SIG-M5 (cell line): ENCODE data around the gene CGRRF1.

Source experiments
- DNase-seq: peaks from one replicate; lab custom pipeline; 2025; lab: John Stamatoyannopoulos, UW

Gene CGRRF1

DNA sequence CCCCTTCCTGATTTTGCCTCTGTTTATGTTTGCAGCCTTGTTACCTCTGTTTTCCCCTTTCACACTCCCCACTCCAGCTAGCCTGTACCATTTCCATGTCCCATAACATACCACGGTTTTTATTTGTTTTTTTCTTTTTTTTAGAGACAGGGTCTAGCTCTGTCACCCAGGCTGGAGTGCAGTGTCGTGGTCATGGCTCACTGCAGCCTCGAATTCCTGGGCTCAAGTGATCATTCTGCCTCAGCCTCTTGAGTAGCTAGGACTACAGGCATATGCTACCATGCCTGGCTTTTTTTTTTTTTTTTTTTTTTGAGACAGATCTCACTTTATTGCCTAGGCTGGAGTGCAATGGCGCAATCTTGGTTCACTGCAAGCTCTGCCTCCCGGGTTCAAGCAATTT lies 38.8 kb downstream of the CGRRF1 start:
- no peak for DNase-seq

DNA sequence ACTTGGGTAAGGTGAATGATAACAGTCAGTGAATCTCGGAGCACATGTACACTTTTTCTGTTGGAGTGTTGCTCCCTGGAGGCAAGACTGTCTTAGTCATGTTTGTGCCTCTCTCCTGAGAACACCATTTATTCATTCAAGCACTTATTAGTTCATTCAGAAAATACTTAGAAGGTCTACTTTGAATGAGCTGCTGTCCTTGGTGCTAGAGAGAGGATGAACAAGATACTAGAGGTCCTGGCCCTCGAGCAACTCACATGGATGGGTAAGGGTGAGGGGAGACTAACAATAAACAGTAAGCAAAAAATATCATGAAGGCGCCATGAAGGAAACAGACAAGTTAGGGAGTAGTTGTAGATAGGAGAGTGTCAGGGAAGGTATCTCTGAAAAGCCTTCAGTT lies 40.2 kb downstream of the CGRRF1 start:
- no peak for DNase-seq

DNA sequence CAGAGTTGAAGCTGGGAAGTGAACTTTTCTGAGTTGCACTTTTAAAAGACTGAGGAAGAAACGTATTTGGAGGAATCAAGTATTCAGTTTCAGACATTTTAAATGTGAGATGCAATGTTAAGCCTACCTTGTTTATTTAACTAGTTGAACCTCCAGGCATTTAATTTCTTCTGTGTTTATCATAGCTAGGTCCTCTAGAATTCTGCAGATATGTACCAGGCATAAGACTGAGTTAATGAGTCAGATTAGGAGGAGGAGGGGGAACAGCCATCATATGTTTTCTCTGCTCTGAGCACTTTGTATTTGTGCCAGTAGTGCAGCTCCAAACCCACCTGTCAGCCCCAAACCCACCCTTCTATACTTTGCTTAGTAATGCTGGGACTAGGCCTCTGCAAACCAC lies 40.8 kb downstream of the CGRRF1 start:
- no peak for DNase-seq

DNA sequence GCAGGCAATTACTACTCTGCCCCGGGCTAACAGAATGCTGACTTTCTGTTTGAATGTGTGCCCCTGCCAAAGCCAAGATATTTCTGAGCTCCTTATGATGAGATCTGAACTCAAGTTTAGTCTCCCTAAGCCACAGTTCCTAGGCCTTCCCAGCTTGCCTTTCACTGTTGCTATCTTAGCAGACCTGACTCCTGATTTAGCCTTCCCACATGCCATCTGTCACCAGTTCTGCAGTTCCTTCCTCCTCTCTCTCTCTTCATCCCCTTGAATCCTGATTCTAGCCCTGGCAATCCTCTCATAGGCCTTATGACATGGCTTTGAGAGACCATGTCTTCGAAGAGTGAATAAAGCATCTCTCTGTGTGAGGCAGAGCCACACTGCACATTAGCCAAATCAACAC lies 44.7 kb downstream of the CGRRF1 start:
- no peak for DNase-seq

DNA sequence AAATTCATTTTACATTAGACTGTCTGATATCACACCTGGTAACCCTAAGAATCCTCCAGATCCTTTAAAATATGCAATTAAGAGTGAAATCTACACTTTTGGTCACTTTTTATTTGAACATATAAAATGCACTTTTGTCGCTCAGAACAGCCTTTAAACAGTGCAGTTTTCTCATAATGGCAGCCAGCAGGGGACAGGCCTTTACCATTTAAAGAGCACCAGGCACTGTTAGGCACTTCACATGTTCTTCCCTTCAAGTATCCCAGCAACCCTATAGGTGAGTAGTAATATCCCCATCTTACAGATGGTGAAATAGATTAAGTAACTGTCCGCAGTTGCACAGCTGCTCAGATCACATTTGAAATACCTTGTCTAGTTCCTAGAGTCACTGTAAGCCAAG lies 45.9 kb downstream of the CGRRF1 start:
- no peak for DNase-seq

DNA sequence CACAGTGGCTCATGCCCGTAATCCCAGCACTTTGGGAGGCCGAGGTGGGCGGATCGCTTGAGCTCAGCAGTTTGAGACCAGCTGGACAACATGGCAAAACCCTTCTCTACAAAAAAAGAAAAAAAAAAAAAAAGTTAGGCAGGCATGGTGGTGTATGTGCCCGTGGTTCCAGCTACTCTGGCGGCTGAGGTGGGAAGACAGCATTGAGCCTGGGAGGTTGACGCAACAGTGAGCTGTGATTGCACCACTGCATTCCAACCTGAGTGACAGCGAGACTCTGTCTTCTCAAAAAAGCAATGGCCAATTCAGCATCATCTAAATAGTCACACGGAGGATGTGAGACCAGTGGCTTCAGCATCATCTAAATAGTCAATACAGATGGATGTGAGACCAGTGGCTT lies 46.8 kb downstream of the CGRRF1 start:
- DNase-seq = no peak

DNA sequence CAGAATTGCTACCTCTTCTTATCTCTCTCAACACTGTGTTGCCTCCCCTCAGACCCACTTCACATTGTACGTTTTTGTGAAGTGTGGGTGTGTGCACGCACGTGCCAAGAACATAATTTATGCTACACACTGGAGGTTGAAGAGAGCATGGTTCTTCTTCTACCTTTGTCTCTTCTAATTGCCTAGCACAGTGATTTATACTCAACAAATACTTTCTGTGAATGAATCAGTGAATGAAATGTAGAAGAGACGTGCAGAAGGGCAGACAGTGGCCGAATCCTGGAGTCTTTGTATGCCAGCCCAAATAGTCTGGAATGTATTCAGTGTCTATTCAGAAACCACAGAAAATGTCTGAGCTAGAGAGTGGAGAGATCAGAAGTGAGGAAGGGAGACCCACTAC lies 52.6 kb downstream of the CGRRF1 start:
- no peak for DNase-seq

DNA sequence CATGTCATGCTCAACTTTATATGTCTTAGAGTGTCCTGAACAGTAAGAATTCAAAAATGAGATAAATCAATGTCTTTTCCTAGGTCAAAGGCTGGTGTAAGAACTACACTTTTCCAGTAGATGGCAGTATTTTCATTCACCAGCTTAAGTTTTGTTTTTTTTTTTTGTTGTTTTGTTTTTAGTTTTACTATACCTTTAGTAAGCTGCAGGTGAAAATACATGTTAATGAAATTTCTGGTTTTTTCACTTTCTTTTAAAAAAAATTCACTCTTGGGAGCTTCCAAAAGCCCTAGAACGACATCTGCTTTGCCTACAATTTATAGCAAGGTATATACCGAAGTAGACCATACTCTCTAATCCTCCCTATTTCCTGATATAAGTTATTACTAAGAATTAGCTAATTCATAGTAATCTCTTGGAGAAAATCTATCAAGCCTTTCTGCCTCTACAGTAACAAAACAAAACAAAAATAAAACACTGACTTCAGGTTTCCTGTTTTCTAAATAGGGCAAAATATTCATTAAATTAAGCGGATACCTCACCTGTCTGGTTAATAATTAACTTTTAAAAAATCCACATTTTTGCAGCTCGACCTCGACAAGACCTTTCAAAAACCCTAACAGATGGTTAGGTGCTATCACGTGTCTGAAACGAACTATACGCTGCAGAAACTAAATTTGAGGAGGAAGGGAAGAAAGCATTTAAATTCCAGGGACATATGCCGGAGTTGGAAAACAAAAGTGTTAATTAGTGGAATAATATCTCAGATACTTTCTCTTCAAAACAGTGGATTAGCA lies 54.6 kb downstream of the CGRRF1 start:
- DNase-seq = no peak

DNA sequence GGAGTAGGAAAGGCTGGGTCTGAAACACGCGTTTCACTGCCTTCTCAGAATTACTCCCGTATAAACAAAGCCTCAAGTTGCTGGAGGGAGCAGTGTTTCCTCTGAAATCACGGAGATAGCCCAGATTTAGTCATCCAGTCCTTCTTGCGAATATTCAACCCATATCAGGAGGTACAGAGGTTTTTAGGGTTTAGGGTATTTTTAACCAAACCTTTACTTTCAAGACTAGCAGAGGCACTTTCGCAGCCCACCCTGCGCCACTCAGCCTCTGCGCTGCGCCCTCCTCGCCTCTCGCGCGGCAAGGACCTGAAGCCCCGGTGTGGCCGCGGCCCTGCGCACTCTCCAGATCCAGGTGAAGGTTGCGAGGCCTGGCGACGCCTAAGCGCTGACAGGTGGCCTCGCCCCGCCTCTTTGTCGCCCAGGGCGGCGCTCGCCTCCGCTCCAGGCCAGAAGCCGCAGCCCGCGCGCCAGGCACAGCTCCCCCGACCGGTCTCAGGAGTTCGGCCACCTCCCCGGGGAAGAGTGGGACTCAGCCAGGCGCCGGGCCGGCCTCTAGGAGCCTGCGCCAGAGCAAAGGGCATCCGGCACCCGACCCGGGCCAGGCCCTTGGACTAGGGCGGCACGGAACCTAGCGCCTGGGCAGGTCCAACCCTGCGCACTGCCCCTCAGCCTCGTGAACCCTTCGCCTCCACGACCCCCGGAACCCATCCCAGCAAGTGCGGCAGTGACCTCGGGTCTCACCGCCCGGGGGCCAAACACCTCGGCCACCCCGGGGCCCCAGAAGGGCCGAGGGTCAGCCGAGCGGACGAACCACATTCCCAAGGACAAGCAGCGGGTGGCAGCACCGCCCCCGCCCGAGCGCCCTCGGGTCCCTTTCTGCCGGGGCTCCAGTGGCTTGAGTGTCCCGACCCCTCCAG lies 55.4 kb downstream of the CGRRF1 start:
- no peak for DNase-seq

DNA sequence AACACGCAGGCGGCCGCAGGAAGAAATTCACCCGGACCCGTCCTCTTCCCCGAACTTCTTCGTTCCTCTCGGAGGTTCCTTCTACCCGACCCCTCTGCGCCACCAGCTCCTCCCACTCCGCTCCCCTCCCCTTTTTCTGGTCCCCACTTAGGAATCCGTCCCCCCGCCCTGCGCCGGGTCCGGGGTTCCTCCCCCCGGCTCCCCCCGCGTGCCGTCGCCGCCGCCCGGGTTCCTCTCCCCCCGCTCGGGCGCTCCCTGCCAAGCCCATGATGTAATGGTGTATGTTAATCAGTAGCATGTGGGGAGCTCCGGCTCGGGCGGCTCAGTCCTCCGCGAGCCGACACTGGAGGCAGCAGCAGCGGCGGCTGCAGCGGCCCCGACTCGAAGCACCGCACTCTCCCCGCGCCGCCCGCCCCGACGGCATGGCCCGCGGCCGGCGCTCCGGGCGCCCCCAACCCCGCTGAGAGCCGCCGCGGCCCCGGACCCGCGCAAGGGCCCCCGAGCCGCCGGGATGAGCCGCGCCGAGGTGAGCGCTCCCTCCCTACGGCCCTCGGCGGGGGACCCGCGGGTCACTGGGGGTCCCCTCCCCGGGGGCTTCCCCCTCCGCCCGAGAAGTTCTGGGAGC lies 56.2 kb downstream of the CGRRF1 start:
- DNase-seq = no peak

DNA sequence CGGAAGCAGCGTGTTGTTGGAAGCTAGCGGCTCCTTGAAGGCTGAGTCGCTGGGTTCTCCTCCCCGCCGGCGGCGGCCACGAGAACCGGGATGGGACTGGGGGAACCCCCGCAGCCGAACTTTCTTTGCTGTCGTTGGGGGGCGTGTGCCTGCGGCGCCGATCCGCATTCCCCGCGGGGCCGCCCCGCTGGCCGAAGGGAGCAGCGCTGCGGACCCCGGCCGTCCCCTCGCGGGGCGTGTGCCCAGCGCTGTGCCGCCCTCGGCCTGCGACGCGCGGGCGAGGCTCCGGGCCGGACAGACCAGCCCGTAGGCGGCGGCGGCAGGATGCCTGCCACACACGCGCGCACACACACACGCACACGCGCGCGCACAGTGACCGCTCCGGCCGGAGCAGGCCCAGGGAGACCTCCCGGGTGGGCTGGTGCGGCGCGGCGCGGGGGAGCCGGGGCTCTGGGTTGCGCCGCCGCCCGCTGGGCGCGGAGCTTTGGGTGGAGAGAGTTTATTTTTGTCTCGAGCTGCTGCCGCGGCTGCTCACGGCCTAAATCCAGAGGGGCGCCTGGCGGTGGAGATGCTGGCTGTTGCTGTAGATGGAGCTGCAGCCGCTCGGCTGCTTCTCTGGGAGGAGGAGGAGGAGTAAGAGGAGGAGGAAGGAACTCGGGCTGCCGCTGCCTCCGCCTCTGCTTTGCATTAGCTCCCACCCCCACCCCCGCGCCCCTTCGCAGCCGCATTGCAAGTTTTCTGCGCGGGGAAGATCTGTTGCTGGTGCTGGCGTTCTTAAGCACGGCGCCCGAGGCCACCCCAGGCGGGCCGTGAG lies 56.9 kb downstream of the CGRRF1 start, which contains the start of gene SAMD4A:
SAMD4A (plus strand) TSS at position 719 of the 814 bp plus-strand sequence. CDS start 789 bp downstream, outside the sequence.
- DNase-seq = no peak

DNA sequence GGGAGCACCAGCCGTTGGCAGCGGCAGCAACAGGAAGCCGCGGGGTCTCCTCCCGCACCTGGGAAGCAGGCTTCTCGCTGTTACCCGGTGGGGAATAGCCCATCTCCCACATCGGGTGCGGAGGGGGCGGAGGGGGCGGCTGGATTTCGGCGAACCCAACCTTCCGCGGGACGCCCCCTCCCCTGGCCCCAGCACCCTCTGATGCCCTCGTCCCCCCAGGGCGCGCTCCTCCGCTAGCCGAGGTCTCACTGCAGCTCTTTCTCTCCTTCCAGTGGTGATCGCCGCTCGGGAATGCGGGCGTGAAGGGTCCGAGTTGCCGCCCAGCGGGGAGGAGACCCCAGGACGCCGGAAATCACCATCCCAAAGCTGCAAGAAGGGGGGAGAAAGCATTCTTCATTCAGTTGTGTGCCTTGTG lies 57.5 kb downstream of the CGRRF1 start:
- no peak for DNase-seq

DNA sequence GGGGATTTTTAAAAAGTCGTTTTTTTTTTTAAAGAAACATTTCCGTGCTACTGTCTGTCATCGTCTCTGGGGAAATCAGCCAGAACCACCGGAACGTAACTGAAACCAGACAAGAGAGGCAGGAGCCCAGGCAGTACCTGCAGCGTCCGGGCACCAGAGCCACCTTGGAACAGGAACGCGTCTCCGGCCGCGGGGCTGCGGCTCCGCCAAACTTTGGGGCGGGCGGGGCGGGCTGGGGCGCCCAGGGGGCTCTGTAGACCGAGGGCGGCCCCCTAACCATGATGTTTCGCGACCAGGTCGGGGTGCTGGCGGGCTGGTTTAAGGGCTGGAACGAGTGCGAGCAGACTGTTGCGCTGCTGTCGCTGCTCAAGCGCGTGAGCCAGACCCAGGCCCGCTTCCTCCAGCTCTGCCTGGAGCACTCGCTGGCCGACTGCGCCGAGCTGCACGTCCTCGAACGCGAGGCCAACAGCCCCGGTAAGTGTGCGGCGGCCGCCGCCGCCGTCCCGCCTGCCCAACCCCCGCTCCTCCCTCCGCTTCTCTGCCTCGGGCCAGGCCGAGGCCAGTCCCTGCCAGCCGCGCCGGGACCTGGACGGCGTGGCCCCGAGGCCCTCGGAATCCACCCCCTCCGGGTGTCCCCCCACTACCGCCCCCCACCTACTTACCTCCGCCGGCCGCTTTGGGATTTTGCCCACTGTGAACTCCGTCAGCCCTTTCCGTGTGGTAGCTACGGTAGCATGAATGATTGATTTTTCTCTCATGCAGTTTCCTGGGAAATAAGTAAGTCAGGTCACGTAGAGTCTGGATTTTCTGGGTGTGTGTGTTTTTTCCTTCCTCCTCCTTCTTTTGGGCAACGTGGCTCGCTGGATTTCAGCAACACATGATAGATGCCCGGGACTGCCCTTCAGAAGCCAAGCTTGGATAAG lies 58.2 kb downstream of the CGRRF1 start:
- no peak for DNase-seq

DNA sequence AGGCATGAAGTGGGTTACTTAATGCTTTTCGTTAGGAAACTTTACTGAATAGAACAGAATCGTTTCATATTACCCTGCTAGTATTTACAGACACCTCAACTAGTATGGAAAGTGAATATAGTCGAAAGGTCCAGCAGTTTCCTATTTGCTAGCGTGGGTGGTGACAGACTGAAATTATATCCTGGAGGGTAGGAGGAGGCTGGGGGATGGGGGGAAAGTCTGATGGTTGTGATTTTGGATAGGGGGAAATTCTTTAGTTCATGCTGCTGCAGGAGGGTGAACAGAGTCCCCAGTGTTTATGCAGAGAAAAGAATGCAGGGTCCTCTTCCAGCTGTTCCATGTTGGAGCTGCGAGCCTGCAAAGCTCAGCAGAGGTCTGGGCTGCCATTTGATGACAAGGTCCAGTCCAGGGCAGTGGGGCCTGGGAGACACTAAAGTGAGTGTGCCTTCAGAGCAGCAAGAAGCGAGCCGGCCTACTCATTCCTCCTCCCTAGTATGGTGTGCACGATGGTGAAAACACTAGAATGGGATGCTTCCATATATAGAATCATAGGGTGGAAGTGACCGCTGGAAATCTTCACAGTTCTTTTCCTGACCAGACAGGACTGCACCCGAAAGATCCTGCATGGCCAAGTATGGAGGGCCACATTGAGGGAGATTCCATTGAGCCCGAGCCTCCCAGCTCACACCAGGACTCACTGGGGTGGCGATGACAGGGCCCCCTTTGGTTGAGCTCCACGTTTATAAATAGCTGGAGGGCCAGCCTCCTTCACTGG lies 59.3 kb downstream of the CGRRF1 start:
- DNase-seq = no peak

DNA sequence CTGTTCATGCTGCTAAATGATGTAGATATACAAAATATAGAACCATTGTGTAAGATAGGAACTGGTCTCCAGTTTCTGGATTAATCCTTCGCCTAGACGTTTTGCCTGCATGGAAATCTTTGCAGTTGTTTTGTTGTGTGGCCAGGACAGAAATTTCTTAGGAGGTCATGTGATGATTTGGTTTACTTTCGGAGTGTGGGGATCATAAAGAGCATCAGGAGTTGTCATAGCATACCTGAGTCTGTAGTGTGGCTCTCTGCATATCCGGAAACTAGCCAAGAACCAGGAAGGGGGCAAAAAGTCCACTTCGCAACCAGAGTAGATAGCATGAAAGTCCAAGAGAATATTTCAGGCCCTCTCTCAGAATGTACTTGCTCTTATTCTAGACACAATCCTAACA lies 60.3 kb downstream of the CGRRF1 start:
- no peak for DNase-seq

DNA sequence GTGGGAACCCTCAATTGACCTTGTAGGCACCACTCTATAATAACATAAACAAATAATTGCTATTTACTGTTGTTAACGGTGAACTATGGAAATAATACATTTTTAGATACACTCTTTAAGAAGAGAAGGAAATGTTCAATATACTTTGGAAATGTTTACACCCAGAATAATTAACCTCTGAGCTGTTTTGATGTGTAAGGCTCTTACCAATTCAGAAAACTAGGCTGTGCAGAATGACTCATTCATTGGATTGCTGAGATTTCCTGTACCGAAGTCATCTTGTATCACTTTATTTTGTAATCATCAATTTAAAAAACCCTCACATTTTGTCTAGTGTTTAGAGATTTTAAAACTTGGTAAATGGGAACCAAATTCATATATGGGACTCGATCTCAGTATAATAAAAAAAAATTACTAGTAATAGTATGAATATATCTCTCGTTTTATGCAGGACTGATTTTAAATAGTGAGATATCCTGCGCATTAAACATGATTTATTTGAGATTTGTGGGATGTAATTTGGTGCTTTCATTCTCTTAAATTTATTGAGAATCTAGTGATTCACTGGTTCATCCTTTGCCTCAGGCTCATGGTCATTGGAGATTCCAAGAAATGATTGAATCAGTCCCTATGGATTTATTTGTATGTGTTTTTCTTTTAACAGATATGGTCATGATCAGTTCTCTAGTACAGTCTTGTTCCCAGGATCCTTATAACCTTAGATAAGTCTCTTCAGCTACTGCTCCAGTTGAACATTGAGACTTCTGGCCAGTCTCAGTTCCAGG lies 61.1 kb downstream of the CGRRF1 start:
- DNase-seq = no peak

DNA sequence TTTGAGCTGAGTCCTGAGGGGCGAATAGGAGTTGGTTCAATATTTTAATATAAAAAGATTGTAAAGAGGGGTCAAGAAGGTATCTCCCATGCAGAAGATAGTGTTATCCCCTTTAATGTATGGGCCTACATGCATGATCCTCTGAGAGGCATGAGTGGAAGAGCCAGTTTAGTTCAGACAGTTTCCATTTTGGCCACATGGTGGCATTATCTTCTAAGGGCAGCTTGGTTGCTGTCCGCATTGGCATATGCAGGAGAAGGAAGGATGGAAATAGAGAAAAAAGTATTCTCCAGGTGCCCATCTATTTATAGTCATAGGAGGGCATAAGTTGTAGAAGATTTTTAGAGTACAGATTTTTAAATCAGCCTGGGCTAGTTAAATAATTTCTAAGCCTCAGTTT lies 62.6 kb downstream of the CGRRF1 start:
- DNase-seq = no peak

DNA sequence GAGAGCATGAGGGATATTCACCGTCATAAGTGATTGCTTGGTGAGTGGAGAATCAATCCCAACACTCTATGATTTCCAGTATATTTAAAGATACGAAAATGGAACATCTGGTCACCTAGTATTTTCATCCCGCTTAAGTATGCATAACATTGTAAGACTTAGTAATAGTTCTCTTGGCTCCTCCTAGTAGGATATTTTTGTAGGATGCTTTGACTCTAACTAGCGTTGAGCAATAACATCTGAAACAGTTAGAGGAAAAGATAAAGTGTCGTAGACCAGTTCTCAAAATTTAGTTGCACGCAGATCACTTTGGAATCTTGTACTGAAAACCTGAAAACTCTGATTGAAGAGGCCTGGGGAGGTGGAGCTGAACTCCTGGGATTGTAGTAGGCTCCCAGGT lies 64.8 kb downstream of the CGRRF1 start:
- no peak for DNase-seq

DNA sequence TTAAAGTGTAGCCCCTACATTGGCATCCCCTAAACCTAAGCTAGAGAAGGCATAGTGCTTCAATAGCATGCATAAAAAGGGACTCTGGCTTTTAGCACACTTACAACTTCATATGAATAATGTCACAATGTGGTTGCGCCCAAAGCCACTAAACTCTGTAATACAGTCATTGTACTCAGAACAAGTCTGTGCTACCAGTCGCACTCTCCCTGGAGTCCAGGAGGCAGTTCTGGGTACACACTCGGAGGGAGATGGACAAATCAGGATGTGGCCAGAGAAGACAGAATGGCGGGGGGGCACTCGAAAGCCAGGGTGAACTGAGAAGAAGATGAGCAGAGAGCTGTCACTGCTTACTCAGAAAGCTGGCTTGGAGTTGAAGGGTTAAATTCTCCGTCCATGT lies 67.8 kb downstream of the CGRRF1 start:
- no peak for DNase-seq
